Liver (tissue), 9 donors: Measurements from ENCODE around the gene SH2D4B. TPM values are rescaled to one million over a fixed set of nuclear protein-coding genes. Genes with fewer than 3 reads are reported as not detected.

Experiments used
- DNase-seq: peaks from one replicate; pipeline ENCODE4 v3.0.0-alpha.2; 2017; ENCODE audit warnings: low spot score
- H3K27ac ChIP-seq, 2 donors: one replicate each; pipeline ENCODE4 v1.7.0; 2013; ENCODE audit warnings: inconsistent platforms in 2 of 2, low read length in 2 of 2, control low read depth in 1 of 2, low read depth in 1 of 2, mild to moderate bottlenecking in 1 of 2
- H3K27me3 ChIP-seq, 4 donors: one replicate each; pipeline versions ENCODE4 v1.6.1 to v1.7.0; 2013; ENCODE audit warnings: low read length in 3 of 4, inconsistent platforms in 1 of 4, mild to moderate bottlenecking in 1 of 4, moderate library complexity in 1 of 4; ENCODE audit not compliant: control insufficient read depth in 4 of 4, insufficient read depth in 4 of 4
- H3K36me3 ChIP-seq, 4 donors: one replicate each; pipeline versions ENCODE4 v1.6.1 to v1.7.0; 2013; ENCODE audit warnings: low read length in 3 of 4, mild to moderate bottlenecking in 3 of 4, low read depth in 1 of 4, moderate library complexity in 1 of 4; ENCODE audit not compliant: control insufficient read depth in 4 of 4, insufficient read depth in 3 of 4
- H3K4me1 ChIP-seq, 4 donors: one replicate each; pipeline versions ENCODE4 v1.6.1 to v1.7.0; 2013; ENCODE audit warnings: low read length in 3 of 4, mild to moderate bottlenecking in 3 of 4, moderate library complexity in 1 of 4; ENCODE audit not compliant: control insufficient read depth in 4 of 4, insufficient read depth in 4 of 4
- H3K4me3 ChIP-seq, 3 donors: one replicate each; pipeline versions ENCODE4 v1.6.1 to v1.7.0; 2013; ENCODE audit warnings: low read length in 3 of 3, control low read depth in 1 of 3, low read depth in 1 of 3, mild to moderate bottlenecking in 1 of 3
- H3K9ac ChIP-seq, 2 donors: one replicate each; pipeline ENCODE4 v1.7.0; 2013; ENCODE audit warnings: low read length in 2 of 2, mild to moderate bottlenecking in 2 of 2, moderate library complexity in 2 of 2, control low read depth in 1 of 2, low read depth in 1 of 2
- H3K9me3 ChIP-seq, 4 donors: one replicate each; pipeline versions ENCODE4 v1.6.1 to v1.7.0; 2013; ENCODE audit warnings: low read length in 3 of 4; ENCODE audit not compliant: control insufficient read depth in 4 of 4
- ATF3 ChIP-seq: IDR thresholded peaks from 2 replicates; pipeline ENCODE4 v1.6.1; 2016; ENCODE audit warnings: antibody characterized with exemption
- CTCF ChIP-seq: fragments of 150-350 bp; IDR thresholded peaks from 2 replicates; pipeline ENCODE4 v1.5.1; 2017; ENCODE audit warnings: improper control_type of control experiment, low read depth, low read length; ENCODE audit not compliant: missing input control
- FOXA1 ChIP-seq: IDR thresholded peaks from 2 replicates; pipeline ENCODE4 v1.6.1; 2016; ENCODE audit warnings: antibody characterized with exemption
- FOXA2 ChIP-seq: IDR thresholded peaks from 2 replicates; pipeline ENCODE4 v1.6.1; 2016; ENCODE audit warnings: antibody characterized with exemption
- GABPA ChIP-seq, 2 donors: IDR thresholded peaks in 1 of 2; conservative IDR thresholded peaks in 1 of 2; 2 replicates each; pipeline ENCODE4 v1.6.1; 2016; ENCODE audit warnings: antibody characterized with exemption in 2 of 2, mild to moderate bottlenecking in 1 of 2, moderate library complexity in 1 of 2
- HNF4G ChIP-seq: IDR thresholded peaks from 2 replicates; pipeline ENCODE4 v1.6.1; 2016; ENCODE audit warnings: antibody characterized with exemption
- JUND ChIP-seq, 2 donors: IDR thresholded peaks; 2 replicates each; pipeline ENCODE4 v1.6.1; 2016; ENCODE audit warnings: antibody characterized with exemption in 2 of 2
- MAX ChIP-seq: IDR thresholded peaks from 2 replicates; pipeline ENCODE4 v1.6.1; 2016; ENCODE audit warnings: antibody characterized with exemption
- NR2F2 ChIP-seq: IDR thresholded peaks from 2 replicates; pipeline ENCODE4 v1.6.1; 2016; ENCODE audit warnings: antibody characterized with exemption
- RAD21 ChIP-seq, 2 donors: IDR thresholded peaks; 2 replicates each; pipeline ENCODE4 v1.6.1; 2016; ENCODE audit warnings: antibody characterized with exemption in 2 of 2, mild to moderate bottlenecking in 2 of 2
- REST ChIP-seq: IDR thresholded peaks from 2 replicates; pipeline ENCODE4 v1.6.1; 2016; ENCODE audit warnings: antibody characterized with exemption, mild to moderate bottlenecking
- RXRA ChIP-seq, 2 donors: IDR thresholded peaks; 2 replicates each; pipeline ENCODE4 v1.6.1; 2017 to 2018; ENCODE audit warnings: antibody characterized with exemption in 2 of 2, mild to moderate bottlenecking in 1 of 2
- TAF1 ChIP-seq: conservative IDR thresholded peaks from 2 replicates; pipeline ENCODE4 v1.6.1; 2016; ENCODE audit warnings: antibody characterized with exemption, mild to moderate bottlenecking
- YY1 ChIP-seq: IDR thresholded peaks from 2 replicates; pipeline ENCODE4 v1.6.1; 2016; ENCODE audit warnings: antibody characterized with exemption, mild to moderate bottlenecking
- ZBTB33 ChIP-seq: IDR thresholded peaks from 2 replicates; pipeline ENCODE4 v1.6.1; 2016; ENCODE audit warnings: antibody characterized with exemption
- WGBS: extraction: QIAGEN DNeasy Blood & Tissue Kit; methylation state at CpG from one replicate; pipeline ENCODE4 v1.1.7; 2013; 5-methylcytosine and 5-hydroxymethylcytosine counted together
- polyA plus RNA-seq, 2 donors: library from polyadenylated mRNA; stranded (reverse) in 1 of 2; unstranded in 1 of 2; fragments of 200-250 nt in 1 of 2; fragments of >200 nt in 1 of 2; fragmentation: Nextera tagmentation in 1 of 2; extraction: Ambion mirVana in 1 of 2; gene quantifications; one replicate each; pipeline versions ENCODE4 v1.2.1 to v1.2.3, GENCODE V29; 2013 to 2015
- total RNA-seq, 2 donors: library from RNA; depleted of rRNA; stranded (reverse); fragments of >200 nt; gene quantifications; one replicate each; pipeline ENCODE4 v1.2.3, GENCODE V29; 2014
- donor health status: healthy.
- donor health status: healthy.
- donor health status: healthy.
- donor health status: healthy.
- donor health status: healthy.

SH2D4B gene
- total and polyA plus RNA-seq, 4 donors = 0.19 TPM; not detected in 3

GRCh38 chr10:80522756-80523363, 14.8 kb upstream of the SH2D4B start:
- H3K4me1 ChIP-seq = peaks cover 0 to 2% (median 0%) of the 10 kb centered on the region in 4 donors
- TF ChIP-seq JUND (IDR thresholded peaks at IDR 0.05) (no peak), YY1 (no peak)
- 87% methylated on average over 8 of the region's 8 CpGs for WGBS
- H3K4me3 ChIP-seq = no peak overlapping the region
- DNase-seq = no peak
- H3K27ac ChIP-seq = no peak overlapping the region
- no peaks in the 10 kb centered on the region for H3K9me3 ChIP-seq
- H3K9ac ChIP-seq = no peak overlapping the region
- peaks cover 5 to 21% (median 12%) of the 10 kb centered on the region in 4 donors for H3K36me3 ChIP-seq
- H3K27me3 ChIP-seq = no peaks in the 10 kb centered on the region

GRCh38 chr10:80523773-80524172, 13.9 kb upstream of the SH2D4B start:
- Histone ChIP-seq H3K36me3 (peaks cover 2 to 12% (median 5%) of the 10 kb centered on the region in 4 donors), H3K27ac (no peak overlapping the region), H3K4me3 (no peak overlapping the region), H3K27me3 (no peaks in the 10 kb centered on the region), H3K9ac (no peak overlapping the region), H3K9me3 (no peaks in the 10 kb centered on the region), H3K4me1 (no peaks in the 10 kb centered on the region)
- no peak for DNase-seq
- no peak for TF ChIP-seq TAF1
- no peak for TF ChIP-seq FOXA2
- no peak for TF ChIP-seq REST
- 65% methylated on average over 6 of the region's 6 CpGs for WGBS

GRCh38 chr10:80524190-80524909, 13.4 kb upstream of the SH2D4B start:
- H3K9ac ChIP-seq = no peak overlapping the region
- no peak overlapping the region for H3K27ac ChIP-seq
- H3K4me1 ChIP-seq = no peaks in the 10 kb centered on the region
- no peak overlapping the region for H3K4me3 ChIP-seq
- WGBS = 85% methylated on average over 12 of the region's 12 CpGs
- no peaks in the 10 kb centered on the region for H3K9me3 ChIP-seq
- TF ChIP-seq HNF4G (no peak), ZBTB33 (no peak), FOXA2 (no peak), GABPA (IDR thresholded peaks at IDR 0.05 in 1 of 2, conservative IDR thresholded peaks at IDR 0.05 in 1 of 2) (no peak), MAX (no peak), TAF1 (no peak), ATF3 (no peak), CTCF (no peak), FOXA1 (no peak), NR2F2 (no peak), RXRA (IDR thresholded peaks at IDR 0.05) (no peak), RAD21 (IDR thresholded peaks at IDR 0.05) (no peak), JUND (IDR thresholded peaks at IDR 0.05) (no peak)
- H3K27me3 ChIP-seq = no peaks in the 10 kb centered on the region
- no peak for DNase-seq
- H3K36me3 ChIP-seq = peaks cover 0 to 7% (median under 1%) of the 10 kb centered on the region in 4 donors
